22Rv1 (cell line): Measurements from ENCODE around the gene HDHD5.

Experiments
- CTCF ChIP-seq: fragments of 450-650 bp; IDR thresholded peaks from 2 replicates; pipeline ENCODE4 v1.5.1; 2017; ENCODE audit warnings: mild to moderate bottlenecking
- ZFX ChIP-seq: fragments of 450-650 bp; IDR thresholded peaks from 2 replicates; pipeline ENCODE4 v1.6.1; 2017; ENCODE audit warnings: antibody characterized with exemption, borderline replicate concordance

- no peak for TF ChIP-seq CTCF
- no peak for TF ChIP-seq ZFX
Observed at GRCh38 chr22:17116572-17117330, 42.3 kb downstream of the HDHD5 start.
